ENCODE data around the gene STAC3.
"Not testable (repeated sequence)": the region's sequence is repeated elsewhere in the genome, so short reads cannot be mapped to it uniquely, and the experiment has no call there.

STAC3 gene

GRCh38 chr12:57276935-57277563 is 26.1 kb upstream of the STAC3 start:
- peak; percentile 58 for TF ChIP-seq CTCF (IDR thresholded peaks at IDR 0.05; ENCODE audit: low read depth, low read length)
- DNase-seq (ENCODE audit: low read depth in 2 of 2): peak; percentile 57 to 59
- no peak overlapping the region for H3K4me3 ChIP-seq (replicated peaks in 1 of 2; ENCODE audit: low read depth in 2 of 2, low read length in 2 of 2)

GRCh38 chr12:57276233-57276632 is 25.2 kb upstream of the STAC3 start:
- DNase-seq (ENCODE audit: low read depth in 2 of 2); H3K4me3 ChIP-seq (replicated peaks in 1 of 2; ENCODE audit: low read depth in 2 of 2, low read length in 2 of 2): not testable (repeated sequence)

- no peak for TF ChIP-seq CTCF (IDR thresholded peaks at IDR 0.05; ENCODE audit: low read depth, low read length)
Measured at GRCh38 chr12:57273516-57273915, 22.5 kb upstream of the STAC3 start.

GRCh38 chr12:57272337-57273151 is 21.6 kb upstream of the STAC3 start:
- peak in 1 of 2 donors; percentile 47 for DNase-seq (ENCODE audit: low read depth in 2 of 2)
- no peak overlapping the region for H3K4me3 ChIP-seq (replicated peaks in 1 of 2; ENCODE audit: low read depth in 2 of 2, low read length in 2 of 2)
- TF ChIP-seq CTCF (IDR thresholded peaks at IDR 0.05; ENCODE audit: low read depth, low read length): no peak

More at GRCh38 chr12:57273516-57273915, 22.5 kb upstream of the STAC3 start:
- no peak for DNase-seq (ENCODE audit: low read depth in 2 of 2)
- no peak overlapping the region for H3K4me3 ChIP-seq (replicated peaks in 1 of 2; ENCODE audit: low read depth in 2 of 2, low read length in 2 of 2)

GRCh38 chr12:57270966-57271470 is 20.0 kb upstream of the STAC3 start:
- DNase-seq (ENCODE audit: low read depth in 2 of 2): peak in 1 of 2 donors; percentile 19
- no peak overlapping the region for H3K4me3 ChIP-seq (replicated peaks in 1 of 2; ENCODE audit: low read depth in 2 of 2, low read length in 2 of 2)
- TF ChIP-seq CTCF (IDR thresholded peaks at IDR 0.05; ENCODE audit: low read depth, low read length): no peak

GRCh38 chr12:57268264-57268663 is 17.3 kb upstream of the STAC3 start:
- peak in 1 of 2 donors; percentile 11 for DNase-seq (ENCODE audit: low read depth in 2 of 2)
- TF ChIP-seq CTCF (IDR thresholded peaks at IDR 0.05; ENCODE audit: low read depth, low read length): no peak

GRCh38 chr12:57266681-57267080 is 15.7 kb upstream of the STAC3 start:
- no peak for TF ChIP-seq CTCF (IDR thresholded peaks at IDR 0.05; ENCODE audit: low read depth, low read length)
- no peak overlapping the region for H3K4me3 ChIP-seq (replicated peaks in 1 of 2; ENCODE audit: low read depth in 2 of 2, low read length in 2 of 2)
- no peak for DNase-seq (ENCODE audit: low read depth in 2 of 2)

More at GRCh38 chr12:57268264-57268663, 17.3 kb upstream of the STAC3 start:
- no peak overlapping the region for H3K4me3 ChIP-seq (replicated peaks in 1 of 2; ENCODE audit: low read depth in 2 of 2, low read length in 2 of 2)

Measured in cardiac fibroblast (primary cell).